Measurements from ENCODE around the gene PLD6.

DNA sequence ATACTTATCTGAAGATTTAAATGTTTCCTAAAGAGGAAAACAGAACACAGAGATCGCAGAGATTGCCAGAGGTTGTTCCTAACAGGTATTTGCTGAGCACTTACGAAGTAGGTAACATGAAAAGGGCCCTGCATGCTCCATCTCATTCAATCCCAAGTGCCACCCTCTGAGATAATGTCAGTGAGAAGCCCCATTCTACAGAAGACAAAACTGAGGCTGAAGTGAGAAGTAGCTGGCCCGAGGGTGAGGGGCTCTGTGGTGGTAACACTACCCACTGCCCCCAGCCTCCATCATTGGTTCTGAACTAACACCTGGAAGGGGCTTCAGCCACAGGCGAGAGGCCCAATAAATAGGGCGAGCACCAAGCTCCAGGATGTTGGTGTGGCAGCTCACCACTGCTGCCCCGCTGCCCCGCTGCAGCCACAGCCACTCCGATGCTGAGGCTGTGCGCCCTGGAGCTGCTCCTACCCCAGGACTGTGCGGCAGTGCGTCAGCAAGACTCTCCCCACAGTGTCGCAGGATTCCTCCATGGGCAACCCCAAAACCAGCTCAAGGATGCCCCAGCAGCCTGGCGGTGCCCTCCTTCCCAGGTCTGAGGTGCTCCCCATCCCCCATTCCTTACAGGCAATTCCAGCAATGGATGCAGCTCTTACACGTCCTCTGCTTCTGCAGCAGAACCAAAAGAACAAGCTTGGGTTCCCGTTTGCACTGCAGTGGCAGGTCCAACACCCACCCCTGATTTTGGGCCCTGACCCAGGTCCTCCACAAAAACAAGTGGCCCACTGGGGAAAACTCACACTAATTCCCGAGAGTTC, 20.5 kb upstream of the PLD6 start:
- TF ChIP-seq POLR2A (IDR thresholded peaks at IDR 0.05) (no peak), CTCF (IDR thresholded peaks at IDR 0.05 in 4 of 5, conservative IDR thresholded peaks at IDR 0.05 in 1 of 5) (no peak)
